ENCODE data around the gene SERPINA10. TPM values are rescaled to one million over a fixed set of nuclear protein-coding genes. Genes with fewer than 3 reads are reported as not detected.

The SERPINA10 gene
- not detected in 2 replicates for total RNA-seq
- long read RNA-seq, result 0 reads

- Mint-ChIP-seq H3K4me1 (no peaks in the 10 kb centered on the region), H3K36me3 (ENCODE audit: low read depth) (no peaks in the 10 kb centered on the region), H3K27ac (ENCODE audit: unreplicated experiment) (no peak within 1 kb of the TSS), H3K27me3 (ENCODE audit: low read depth) (peaks cover 4% of the 10 kb centered on the region), H3K4me3 (no peak within 1 kb of the TSS), H3K9me3 (peaks cover 3% of the 10 kb centered on the region)
- TF ChIP-seq CTCF (conservative IDR thresholded peaks at IDR 0.05), result no peak
- no peak for DNase-seq (ENCODE audit: low read depth, low spot score)
These were observed at the start of gene SERPINA10 for GRCh38 chr14:94292872-94293577. SERPINA10 (minus strand) TSS chr14:94293268; CDS start chr14:94290593, 2,675 bp downstream.

GRCh38 chr14:94342334-94342934, 49.4 kb upstream of the SERPINA10 start:
- Mint-ChIP-seq H3K4me3 (no peak overlapping the region), H3K9me3 (no peaks in the 10 kb centered on the region), H3K27ac (ENCODE audit: unreplicated experiment) (no peak overlapping the region), H3K36me3 (ENCODE audit: low read depth) (no peaks in the 10 kb centered on the region), H3K4me1 (no peaks in the 10 kb centered on the region), H3K27me3 (ENCODE audit: low read depth) (peaks cover 15% of the 10 kb centered on the region)
- no peak for DNase-seq (ENCODE audit: low read depth, low spot score)
- TF ChIP-seq CTCF (conservative IDR thresholded peaks at IDR 0.05), result no peak

- TF ChIP-seq CTCF (conservative IDR thresholded peaks at IDR 0.05), result no peak
- Mint-ChIP-seq H3K36me3 (ENCODE audit: low read depth) (no peaks in the 10 kb centered on the region), H3K27ac (ENCODE audit: unreplicated experiment) (no peak overlapping the region), H3K4me1 (no peaks in the 10 kb centered on the region), H3K27me3 (ENCODE audit: low read depth) (peaks cover 15% of the 10 kb centered on the region), H3K4me3 (no peak overlapping the region), H3K9me3 (no peaks in the 10 kb centered on the region)
- DNase-seq (ENCODE audit: low read depth, low spot score), result no peak
These were observed 48.7 kb upstream of the SERPINA10 start for GRCh38 chr14:94341656-94342333.

- Mint-ChIP-seq H3K4me1 (no peaks in the 10 kb centered on the region), H3K9me3 (no peaks in the 10 kb centered on the region)
- TF ChIP-seq CTCF (conservative IDR thresholded peaks at IDR 0.05), result no peak
These were observed 47.5 kb upstream of the SERPINA10 start for GRCh38 chr14:94340533-94340932.

GRCh38 chr14:94338023-94338422, 45.0 kb upstream of the SERPINA10 start:
- TF ChIP-seq CTCF (conservative IDR thresholded peaks at IDR 0.05), result no peak
- Mint-ChIP-seq H3K9me3 (no peaks in the 10 kb centered on the region), H3K4me1 (no peaks in the 10 kb centered on the region), H3K36me3 (ENCODE audit: low read depth) (no peaks in the 10 kb centered on the region), H3K27me3 (ENCODE audit: low read depth) (peaks cover 15% of the 10 kb centered on the region), H3K27ac (ENCODE audit: unreplicated experiment) (no peak overlapping the region), H3K4me3 (no peak overlapping the region)
- DNase-seq (ENCODE audit: low read depth, low spot score), result no peak

More at GRCh38 chr14:94340533-94340932, 47.5 kb upstream of the SERPINA10 start:
- no peak overlapping the region for H3K27ac Mint-ChIP-seq (ENCODE audit: unreplicated experiment)
- peaks cover 15% of the 10 kb centered on the region for H3K27me3 Mint-ChIP-seq (ENCODE audit: low read depth)
- no peaks in the 10 kb centered on the region for H3K36me3 Mint-ChIP-seq (ENCODE audit: low read depth)
- H3K4me3 Mint-ChIP-seq, result no peak overlapping the region
- no peak for DNase-seq (ENCODE audit: low read depth, low spot score)

Data from neural crest cell (in vitro differentiated cells).